HepG2 (cell line): ENCODE data around the gene STPG4. TPM values are rescaled to one million over a fixed set of nuclear protein-coding genes. Genes with fewer than 3 reads are reported as not detected.

ENCODE experiments used
- ASH2L ChIP-seq: fragments of 300-600, 200-600 bp; sonication (generic); IDR thresholded peaks from 2 replicates; pipeline ENCODE4 v1.7.0; 2017; ENCODE audit warnings: low read depth, mild to moderate bottlenecking, moderate library complexity, mixed read lengths, low read length; ENCODE audit not compliant: insufficient read length
- ATF7-NPFF ChIP-seq: sonication (generic); formaldehyde crosslinking; IDR thresholded peaks from 2 replicates; pipeline ENCODE4 v1.8.1; 2023; ENCODE audit warnings: mild to moderate bottlenecking, low read depth, missing genetic modification reagents, moderate library complexity
- BRCA1 ChIP-seq: sonication (generic); formaldehyde crosslinking; IDR thresholded peaks from 2 replicates; pipeline ENCODE4 v1.4.0; 2020; ENCODE audit warnings: missing genetic modification reagents
- BRF2 ChIP-seq: sonication (generic); formaldehyde crosslinking; IDR thresholded peaks from 2 replicates; pipeline ENCODE4 v1.8.1; 2022; ENCODE audit warnings: mild to moderate bottlenecking, missing genetic modification reagents
- FOXC1 ChIP-seq: sonication (generic); formaldehyde crosslinking; IDR thresholded peaks from 2 replicates; pipeline ENCODE4 v1.8.0; 2022; ENCODE audit warnings: mild to moderate bottlenecking, missing genetic modification reagents, borderline replicate concordance
- HMG20A ChIP-seq: IDR thresholded peaks from 2 replicates; pipeline ENCODE4 v1.6.1; 2016; ENCODE audit warnings: borderline replicate concordance
- IKZF1 ChIP-seq: fragments of 450-650 bp; IDR thresholded peaks from 2 replicates; pipeline ENCODE4 v1.7.1; 2016
- MTA1 ChIP-seq: sonication (generic); formaldehyde crosslinking; IDR thresholded peaks from 2 replicates; pipeline ENCODE4 v1.4.0; 2020; ENCODE audit warnings: missing genetic modification reagents, mild to moderate bottlenecking, borderline replicate concordance
- NFATC3 ChIP-seq: sonication (generic); formaldehyde crosslinking; IDR thresholded peaks from 2 replicates; pipeline ENCODE4 v1.5.1; 2020; ENCODE audit warnings: mild to moderate bottlenecking, missing genetic modification reagents
- NFYC ChIP-seq: IDR thresholded peaks from 2 replicates; pipeline ENCODE4 v1.6.1; 2016; ENCODE audit warnings: missing genetic modification reagents, missing compliant biosample characterization
- PHF8 ChIP-seq: sonication (generic); formaldehyde crosslinking; IDR thresholded peaks from 2 replicates; pipeline ENCODE4 v1.5.0; 2020; ENCODE audit warnings: missing genetic modification reagents
- POLR2AphosphoS5 ChIP-seq: IDR thresholded peaks from 2 replicates; pipeline ENCODE4 v1.6.1; 2012; ENCODE audit warnings: low read depth, low read length
- SOX5 ChIP-seq: IDR thresholded peaks from 2 replicates; pipeline ENCODE4 v1.6.1; 2016; ENCODE audit warnings: borderline replicate concordance
- SSRP1 ChIP-seq: IDR thresholded peaks from 2 replicates; pipeline ENCODE4 v1.6.1; 2016; ENCODE audit warnings: control low read depth
- TBL1XR1 ChIP-seq: fragments of 150-350 bp; IDR thresholded peaks from 2 replicates; pipeline ENCODE4 v1.6.1; 2014; ENCODE audit warnings: borderline replicate concordance, low read length; ENCODE audit not compliant: partially characterized antibody
- ZFP62 ChIP-seq: sonication (generic); formaldehyde crosslinking; IDR thresholded peaks from 2 replicates; pipeline ENCODE4 v1.4.0; 2020; ENCODE audit warnings: missing genetic modification reagents
- ZFP90 ChIP-seq: sonication (generic); formaldehyde crosslinking; IDR thresholded peaks from 2 replicates; pipeline ENCODE4 v1.8.0; 2022; ENCODE audit warnings: missing genetic modification reagents, mild to moderate bottlenecking, inconsistent platforms, borderline replicate concordance
- ZIK1 ChIP-seq: sonication (generic); formaldehyde crosslinking; IDR thresholded peaks from 2 replicates; pipeline ENCODE4 v1.5.0; 2020; ENCODE audit warnings: mild to moderate bottlenecking, low read depth, missing genetic modification reagents, borderline replicate concordance
- ZMYM4 ChIP-seq: sonication (generic); formaldehyde crosslinking; IDR thresholded peaks from 2 replicates; pipeline ENCODE4 v1.8.1; 2023; ENCODE audit warnings: mild to moderate bottlenecking, missing genetic modification reagents
- ZNF276 ChIP-seq: sonication (generic); formaldehyde crosslinking; IDR thresholded peaks from 2 replicates; pipeline ENCODE4 v1.4.0; 2020; ENCODE audit warnings: mild to moderate bottlenecking, low read depth, missing genetic modification reagents
- ZNF512B ChIP-seq: sonication (generic); formaldehyde crosslinking; IDR thresholded peaks from 2 replicates; pipeline ENCODE4 v1.5.1; 2020; ENCODE audit warnings: missing genetic modification reagents, mild to moderate bottlenecking, borderline replicate concordance
- ZNF724P ChIP-seq: sonication (generic); formaldehyde crosslinking; IDR thresholded peaks from 2 replicates; pipeline ENCODE4 v1.8.0; 2022; ENCODE audit warnings: missing genetic modification reagents, borderline replicate concordance
- ZNF766 ChIP-seq: sonication (generic); formaldehyde crosslinking; IDR thresholded peaks from 2 replicates; pipeline ENCODE4 v1.5.0; 2020; ENCODE audit warnings: missing genetic modification reagents, borderline replicate concordance
- polyA plus RNA-seq, 8 experiments: library from polyadenylated mRNA; depleted of rRNA in 3 of 8; stranded (reverse) in 7 of 8; unstranded in 1 of 8; fragments of >200 nt; fragmentation: Illumina TruSeq in 4 of 8; extraction: Trizol in 4 of 8; gene quantifications; 2 replicates each; pipeline versions ENCODE4 v1.2.1 to v1.2.3, GENCODE V29; 2011 to 2016; ENCODE audit warnings: low read depth in 4 of 8, missing spikeins in 1 of 8, mixed read lengths in 1 of 8; ENCODE audit not compliant: insufficient read depth in 1 of 8
- total RNA-seq, 5 experiments: library from RNA; depleted of rRNA; stranded (reverse); fragments of >200 nt; fragmentation: Illumina TruSeq; extraction: Trizol; gene quantifications; 2 replicates each; pipeline ENCODE4 v1.2.3, GENCODE V29; 2016; ENCODE audit warnings: low read depth in 1 of 5
- TF ChIP-seq, protein P1 (sequence below): sonication (generic); formaldehyde crosslinking; IDR thresholded peaks from 2 replicates; pipeline ENCODE4 v1.4.0; 2020; ENCODE audit warnings: mild to moderate bottlenecking, missing genetic modification reagents

STPG4 gene
- total and polyA plus RNA-seq, 2 of the 13 experiments (the other 11 are each of a cell fraction or from before 2014, with no cell fraction given): 0.11 to 0.15 TPM

DNA sequence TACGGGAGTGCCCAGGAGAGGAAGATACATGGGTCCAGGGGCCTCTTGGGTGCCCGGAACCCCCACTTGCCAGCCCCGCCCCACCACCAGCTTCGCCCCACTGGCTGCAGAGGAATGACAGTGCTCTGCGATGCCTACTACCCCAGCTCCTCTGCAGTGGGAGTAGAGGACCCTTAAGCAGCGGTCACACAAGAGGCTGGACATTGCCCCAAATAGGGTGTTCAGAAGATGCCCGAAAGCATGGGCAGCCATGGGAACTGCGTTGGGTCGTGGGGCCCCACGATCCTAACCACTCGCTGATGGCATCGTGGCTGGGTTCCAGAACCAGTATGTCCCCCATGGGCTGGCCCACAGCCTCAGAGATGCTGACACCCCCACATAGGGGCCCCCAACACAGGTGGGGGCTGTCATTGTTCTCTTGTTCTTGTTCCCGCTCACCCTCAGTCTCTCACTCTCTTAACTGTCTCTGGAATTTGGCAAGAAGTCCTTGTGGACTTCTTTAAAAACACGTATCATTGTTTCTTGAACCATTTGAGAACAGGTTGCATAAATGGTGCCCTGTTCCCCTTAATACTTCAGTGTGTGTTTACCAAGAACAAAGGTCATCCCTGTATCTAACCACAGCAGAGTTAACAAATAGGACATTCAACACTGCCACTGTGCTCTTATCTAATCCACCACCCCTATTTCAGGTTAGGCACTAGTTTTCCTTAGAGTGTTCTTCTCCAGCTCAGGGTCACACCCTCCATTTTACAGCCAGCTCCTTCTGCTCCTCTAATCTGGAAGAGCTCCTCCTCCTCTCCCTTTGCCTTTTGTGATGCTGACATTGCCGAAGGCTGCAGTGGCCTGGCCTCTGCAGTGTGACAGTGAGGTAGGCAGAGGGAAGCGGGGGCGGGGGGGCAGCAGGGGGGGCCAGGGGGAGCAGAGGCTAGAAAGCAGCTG, 76.3 kb downstream of the STPG4 start (continued):
- TF ChIP-seq, protein P1, sequence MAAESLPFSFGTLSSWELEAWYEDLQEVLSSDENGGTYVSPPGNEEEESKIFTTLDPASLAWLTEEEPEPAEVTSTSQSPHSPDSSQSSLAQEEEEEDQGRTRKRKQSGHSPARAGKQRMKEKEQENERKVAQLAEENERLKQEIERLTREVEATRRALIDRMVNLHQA (CRISPR knock-in tag): no peak
- TF ChIP-seq ATF7-NPFF (peak; percentile 49; the same call in 1 of the 2 replicates), ASH2L (peak; percentile 95), BRCA1 (CRISPR knock-in tag) (0 out of 2 replicates have a peak, but pooled peaks have one; percentile 7), SOX5 (CRISPR knock-in tag) (peak; percentile 96), ZNF512B (0 out of 2 replicates have a peak, but pooled peaks have one; percentile 27), ZIK1 (CRISPR knock-in tag) (peak; percentile 56; the same call in 1 of the 2 replicates), ZMYM4 (CRISPR knock-in tag) (peak; percentile 75), TBL1XR1 (peak; percentile 78), PHF8 (CRISPR knock-in tag) (no peak), ZFP90 (CRISPR knock-in tag) (peak; percentile 63; the same call in 1 of the 2 replicates), POLR2AphosphoS5 (peak; percentile 61; the same call in 1 of the 2 replicates), NFYC (0 out of 2 replicates have a peak, but pooled peaks have one; percentile 35), BRF2 (CRISPR knock-in tag) (peak; percentile 63; the same call in 1 of the 2 replicates), HMG20A (CRISPR knock-in tag) (peak; percentile 98), MTA1 (CRISPR knock-in tag) (peak; percentile 93), ZNF724P (no peak), NFATC3 (no peak), IKZF1 (no peak), FOXC1 (no peak), ZNF276 (peak; percentile 77; the same call in 1 of the 2 replicates), ZFP62 (CRISPR knock-in tag) (no peak), SSRP1 (CRISPR knock-in tag) (0 out of 2 replicates have a peak, but pooled peaks have one; percentile 19), ZNF766 (CRISPR knock-in tag) (peak; percentile 32; the same call in 1 of the 2 replicates)
